GM18505 (cell line): ENCODE data around the gene HDAC4.

Source experiments
- ATAC-seq: cut with Tn5 transposase; IDR thresholded peaks from one replicate; pipeline ENCODE4 v1.9.1; 2021; ENCODE audit not compliant: unreplicated experiment
- POLR2A ChIP-seq: IDR thresholded peaks from 4 replicates; pipeline ENCODE4 v1.6.1; 2011; ENCODE audit warnings: borderline replicate concordance; ENCODE audit not compliant: insufficient read depth, insufficient read length; ENCODE audit errors: extremely low read depth

Gene HDAC4

DNA sequence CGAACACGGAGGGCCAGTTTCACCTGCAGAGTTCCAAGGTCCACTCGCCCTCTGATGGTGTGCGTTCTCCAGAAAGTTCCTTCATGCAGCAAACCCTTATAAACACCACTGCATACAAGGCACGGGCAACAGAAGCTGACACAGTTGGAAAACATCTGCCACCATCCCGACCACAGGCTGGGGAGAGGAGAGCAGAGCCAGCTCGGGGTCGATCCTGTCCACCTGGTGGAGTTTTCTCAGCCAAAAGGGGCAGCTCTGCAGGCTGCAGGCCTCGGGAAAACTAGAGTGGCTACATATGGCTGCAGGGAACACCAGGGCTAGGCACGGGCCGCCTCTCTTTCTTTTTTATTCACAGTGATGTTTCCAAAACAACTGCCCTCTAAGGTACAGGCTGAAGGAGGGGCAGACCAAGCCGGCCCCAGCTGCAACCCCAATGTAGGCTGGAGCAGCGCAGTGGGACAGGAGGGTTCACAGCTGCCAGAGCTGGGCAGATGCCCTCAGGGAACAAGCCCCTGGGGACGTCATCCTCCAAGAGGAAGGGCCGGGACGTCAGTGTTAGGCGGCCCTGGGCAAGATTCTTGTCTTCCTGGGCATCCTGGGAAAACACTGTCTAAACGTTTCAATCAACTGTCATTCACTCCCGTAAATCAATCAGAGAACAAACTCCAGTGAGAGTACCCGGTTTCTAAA, 278.3 kb downstream of the HDAC4 start:
- TF ChIP-seq POLR2A = no peak
- no peak for ATAC-seq

DNA sequence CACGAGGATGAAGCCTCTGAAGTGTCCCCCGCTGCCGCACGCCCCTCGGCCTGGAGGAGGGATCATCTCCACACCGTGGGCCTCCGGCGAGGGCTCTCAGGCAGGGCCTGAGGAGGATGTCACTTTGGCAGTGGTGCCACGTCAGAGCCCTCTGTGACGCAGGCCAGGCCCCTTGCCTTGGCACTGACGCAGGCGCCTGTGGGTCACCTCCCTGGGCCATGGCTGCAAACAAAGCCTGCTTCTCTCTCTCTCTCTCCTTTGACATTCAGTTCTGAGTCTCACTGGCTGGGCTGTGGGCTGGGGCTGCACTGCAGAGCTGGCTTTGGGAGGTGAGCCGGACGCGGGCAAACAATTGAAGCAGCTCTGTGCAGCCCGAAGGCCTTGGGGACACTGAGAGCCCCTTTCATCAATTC, 279.2 kb downstream of the HDAC4 start:
- ATAC-seq = no peak

DNA sequence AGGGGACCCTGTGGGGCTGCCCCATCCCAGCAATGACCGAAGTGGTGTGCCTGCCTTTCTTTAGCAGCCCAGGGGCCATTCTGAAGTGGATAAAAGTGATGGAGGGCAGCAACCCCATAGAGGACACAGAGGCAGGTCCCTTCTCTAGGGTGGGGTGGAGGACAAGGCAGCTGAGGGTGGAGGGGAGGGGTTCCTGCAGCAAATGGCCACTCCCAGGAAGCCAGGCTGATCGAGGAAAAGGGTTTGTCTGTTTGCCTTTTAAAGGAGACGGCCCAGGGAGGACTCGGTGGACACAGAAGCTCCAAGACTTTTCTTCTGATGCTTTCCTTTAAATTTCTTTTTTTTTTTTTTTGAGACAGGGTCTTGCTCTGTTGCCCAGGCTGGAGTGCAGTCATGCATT, 280.2 kb downstream of the HDAC4 start:
- TF ChIP-seq POLR2A = no peak
- ATAC-seq = no peak

More for the DNA sequence above, 279.2 kb downstream of the HDAC4 start:
- TF ChIP-seq POLR2A = no peak

DNA sequence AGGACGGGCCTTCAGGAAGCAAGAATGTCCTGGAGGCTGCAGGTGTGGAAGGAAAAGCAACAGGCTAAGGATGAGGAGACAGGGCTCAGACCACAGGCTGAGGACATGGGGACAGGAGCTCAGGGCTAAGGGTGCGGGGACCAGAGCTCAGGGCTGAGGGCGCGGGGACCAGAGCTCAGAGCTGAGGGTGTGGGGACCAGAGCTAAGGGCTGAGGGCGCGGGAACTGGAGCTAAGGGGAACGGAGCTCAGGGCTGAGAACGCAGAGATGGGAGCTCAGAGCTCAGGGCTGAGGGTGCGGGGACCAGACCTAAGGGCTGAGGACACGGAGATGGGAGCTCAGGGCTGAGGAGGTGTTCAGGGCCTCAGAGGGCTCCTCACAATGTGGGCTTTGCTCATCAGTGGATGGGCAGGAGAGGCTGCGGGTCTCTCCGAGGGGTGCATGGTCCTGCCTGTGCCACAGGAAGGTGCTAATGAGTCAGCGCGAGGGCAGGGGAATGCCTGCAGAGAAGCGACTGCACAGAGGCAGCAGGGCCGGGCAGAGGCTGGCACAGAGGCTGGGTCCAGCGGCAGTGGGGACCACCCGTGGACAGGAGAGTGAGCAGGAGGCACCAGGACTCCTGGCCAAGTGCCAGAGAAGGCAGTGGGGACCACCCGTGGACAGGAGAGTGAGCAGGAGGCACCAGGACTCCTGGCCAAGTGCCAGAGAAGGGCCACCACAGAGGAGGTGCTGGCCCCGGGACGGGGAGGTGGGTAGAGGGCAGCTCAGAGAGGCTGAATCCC, 281.3 kb downstream of the HDAC4 start:
- TF ChIP-seq POLR2A = no peak
- no peak for ATAC-seq

DNA sequence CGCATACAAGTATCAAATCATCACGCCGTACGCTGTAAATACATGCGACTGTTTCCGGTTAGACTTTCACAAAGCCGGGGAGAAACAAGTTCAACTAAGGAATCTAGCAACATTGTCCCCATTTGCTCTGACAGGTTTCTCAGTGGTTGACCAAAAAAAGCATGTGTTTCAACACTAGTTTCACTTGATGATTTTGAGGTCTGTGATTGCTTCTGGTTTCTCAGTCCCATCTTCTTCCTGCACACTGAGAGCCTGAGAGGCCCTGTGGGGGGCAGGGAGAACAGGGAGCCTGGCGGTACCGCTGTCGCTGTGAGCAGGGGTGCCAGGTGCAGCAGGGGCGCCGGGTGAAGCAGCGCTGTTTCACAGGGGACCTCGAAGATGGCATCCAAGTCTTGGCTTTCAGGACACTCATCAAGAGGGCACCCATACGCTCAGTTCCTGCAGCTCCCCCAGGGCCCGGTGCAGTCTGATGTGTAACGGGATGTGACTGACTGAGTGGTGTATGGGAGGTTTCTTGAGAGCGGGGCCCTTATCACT, 282.1 kb downstream of the HDAC4 start:
- no peak for ATAC-seq
- TF ChIP-seq POLR2A = no peak

DNA sequence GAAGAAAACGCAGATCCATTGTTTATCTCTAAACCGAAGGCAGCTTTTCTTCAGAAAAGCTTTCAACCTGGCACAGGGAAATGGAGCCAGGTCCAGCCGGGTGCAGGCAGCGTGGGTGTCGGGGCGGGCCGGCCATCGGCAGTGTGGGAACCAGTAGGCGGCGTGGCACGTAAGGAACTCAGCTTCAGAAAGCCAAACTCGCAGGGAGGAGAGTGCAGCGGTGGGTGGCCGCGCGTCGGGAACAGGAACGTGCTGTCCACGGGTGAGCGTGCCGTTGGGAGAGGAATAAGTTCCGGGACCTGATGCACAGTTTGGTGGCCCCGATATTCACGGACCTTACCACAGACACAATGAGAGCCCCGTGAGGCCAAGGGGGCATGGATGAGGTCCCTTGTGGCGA, 282.6 kb downstream of the HDAC4 start:
- no peak for TF ChIP-seq POLR2A
- ATAC-seq = no peak

DNA sequence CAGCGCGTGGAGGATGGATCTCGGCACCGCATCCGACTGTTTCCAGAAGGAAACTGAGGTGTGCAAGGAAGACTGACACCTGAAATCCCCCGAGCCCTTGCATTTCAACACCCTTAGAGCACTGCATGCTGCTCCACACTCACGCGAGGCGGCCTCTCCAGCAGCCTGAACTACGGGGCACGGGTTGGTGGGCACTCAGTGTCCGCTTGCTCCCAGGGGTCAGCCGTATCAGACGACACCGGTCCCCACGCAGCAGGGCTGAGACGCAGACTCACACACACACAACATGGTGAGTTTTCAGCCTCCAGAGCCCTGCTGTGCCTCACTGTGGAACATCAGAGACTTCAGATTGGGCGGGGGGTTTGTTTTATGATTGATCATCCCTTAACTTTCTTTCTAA, 283.0 kb downstream of the HDAC4 start:
- ATAC-seq = no peak
- no peak for TF ChIP-seq POLR2A

DNA sequence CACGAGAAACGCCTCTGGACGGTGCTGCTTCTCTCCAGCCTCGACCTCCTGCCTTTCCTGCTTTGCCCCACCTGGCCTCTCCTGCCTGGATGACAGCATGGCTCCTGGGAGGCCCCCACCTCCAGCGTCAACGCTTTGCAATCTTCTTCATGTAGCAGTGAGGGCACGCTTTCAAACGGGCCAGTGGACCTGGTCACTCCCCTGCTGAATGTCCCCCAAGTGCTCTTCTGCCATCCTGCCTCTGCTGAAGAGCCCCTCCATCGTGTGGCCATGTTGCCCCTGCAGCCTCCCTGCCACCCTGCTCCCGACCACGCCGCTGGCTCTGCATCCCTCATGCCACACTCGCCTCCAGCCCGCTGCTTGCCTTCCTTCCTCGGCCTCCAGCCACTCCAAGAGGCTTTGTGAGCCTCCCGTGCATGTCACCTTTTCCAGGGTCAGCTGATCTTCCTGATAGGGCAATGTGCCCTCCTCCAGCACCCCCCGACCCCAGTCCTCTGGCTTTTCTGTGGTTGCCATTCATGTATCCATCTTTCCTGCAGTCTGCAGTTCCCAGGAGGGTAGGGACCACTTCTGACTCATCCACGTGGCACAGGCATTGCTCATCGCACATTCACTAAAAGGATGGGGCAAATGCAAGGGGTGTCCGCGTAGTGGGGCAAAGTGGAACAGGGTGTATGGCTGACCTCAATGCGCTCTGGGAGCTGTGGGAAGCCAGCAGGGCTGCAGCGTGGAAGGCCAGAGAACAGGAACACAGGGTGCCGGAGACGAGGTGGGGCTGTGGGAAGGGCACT, 284.2 kb downstream of the HDAC4 start:
- ATAC-seq = no peak
- TF ChIP-seq POLR2A = no peak

DNA sequence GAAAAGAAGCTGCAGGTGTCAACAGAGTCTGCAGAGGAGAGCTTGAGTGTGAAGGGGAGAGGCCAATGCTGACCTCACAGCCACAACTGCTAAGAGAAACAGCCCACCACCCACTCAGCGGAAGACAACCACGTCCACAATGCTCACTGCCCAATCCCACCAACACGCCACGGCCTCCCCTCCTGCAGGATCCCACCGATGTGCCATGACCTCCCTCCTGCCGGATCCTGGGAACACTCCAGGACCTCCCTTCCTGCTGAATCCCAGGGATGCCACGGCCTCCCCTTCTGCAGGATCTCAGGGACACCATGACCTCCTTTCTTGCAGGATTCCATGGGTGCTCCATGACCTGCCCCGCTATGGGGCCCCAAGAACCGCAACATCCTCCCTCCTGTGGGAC, 285.2 kb downstream of the HDAC4 start:
- no peak for TF ChIP-seq POLR2A
- no peak for ATAC-seq

DNA sequence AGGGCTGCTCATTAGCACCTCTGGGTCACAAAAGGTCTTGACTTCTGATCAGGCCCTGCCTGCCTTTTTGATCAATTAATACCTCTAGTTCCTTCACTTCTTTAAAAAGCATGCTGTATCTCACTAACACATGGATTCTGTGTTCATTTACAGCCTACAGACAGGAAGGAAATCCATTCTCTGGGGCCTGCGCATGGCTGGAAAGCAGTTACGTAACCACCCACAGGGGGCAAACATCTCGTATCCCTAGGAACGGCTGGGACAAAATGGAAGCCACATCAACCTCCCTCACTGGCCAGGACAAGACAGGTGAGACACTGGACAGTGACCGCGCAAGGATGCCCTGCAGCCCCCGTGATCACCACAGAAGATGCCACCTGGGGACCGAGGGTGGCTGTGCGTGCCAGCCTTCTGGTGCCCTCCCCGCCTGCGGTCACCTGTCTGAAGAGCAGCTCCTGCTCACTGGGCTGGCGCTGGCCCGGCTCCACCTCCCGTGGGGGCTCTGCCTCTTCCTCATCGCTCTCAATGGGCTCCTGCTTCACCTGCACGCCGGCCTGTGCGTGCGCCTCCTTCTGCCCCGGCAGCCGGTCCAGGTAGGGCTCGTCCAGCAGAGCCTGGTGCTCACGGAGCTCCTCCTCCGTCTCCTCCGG, 286.1 kb downstream of the HDAC4 start:
- no peak for TF ChIP-seq POLR2A
- no peak for ATAC-seq

DNA sequence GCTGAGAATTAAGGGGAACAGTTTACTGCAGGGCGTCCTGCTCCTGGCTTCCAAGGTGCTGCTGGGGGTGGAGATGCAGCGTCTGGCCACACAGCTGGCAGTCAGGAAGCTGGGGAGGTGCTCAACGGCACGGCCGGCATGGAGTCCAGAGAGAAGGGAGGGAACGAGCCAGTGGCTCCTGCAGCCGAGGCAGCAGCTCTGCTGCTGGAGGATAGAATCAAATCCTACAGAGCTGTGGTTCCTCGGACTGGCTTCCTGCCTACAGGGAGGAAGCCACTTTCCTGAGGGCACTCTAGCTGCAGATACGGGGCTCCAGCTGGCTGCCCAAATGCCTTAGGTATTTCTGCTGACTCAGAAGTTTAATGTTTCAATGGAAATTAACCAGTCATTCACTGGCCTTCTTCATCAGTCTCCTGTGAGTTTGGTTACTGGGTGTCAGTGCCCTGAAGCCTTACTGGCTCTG, 286.7 kb downstream of the HDAC4 start:
- TF ChIP-seq POLR2A = no peak

DNA sequence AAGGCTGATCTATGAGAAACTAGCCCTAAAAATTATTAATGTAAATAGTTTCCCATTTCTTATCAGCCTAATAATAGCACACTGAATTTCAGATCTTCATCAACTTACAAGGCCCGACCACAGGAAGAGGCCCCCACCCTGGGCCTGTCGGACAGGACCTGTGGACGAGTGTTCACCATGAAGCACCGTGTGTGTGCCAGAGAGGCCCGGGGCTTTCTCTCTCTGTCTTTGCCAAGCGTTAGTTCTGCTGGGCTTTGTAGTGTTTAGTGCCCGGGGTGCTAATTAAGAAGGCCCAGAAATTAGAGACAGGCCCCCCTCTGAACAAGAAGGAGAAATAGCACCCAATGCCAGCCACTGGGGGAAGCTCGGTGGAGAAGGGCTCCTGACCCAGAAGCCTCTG, 287.2 kb downstream of the HDAC4 start:
- ATAC-seq = no peak
- no peak for TF ChIP-seq POLR2A

More for the DNA sequence above, 286.7 kb downstream of the HDAC4 start:
- no peak for ATAC-seq

DNA sequence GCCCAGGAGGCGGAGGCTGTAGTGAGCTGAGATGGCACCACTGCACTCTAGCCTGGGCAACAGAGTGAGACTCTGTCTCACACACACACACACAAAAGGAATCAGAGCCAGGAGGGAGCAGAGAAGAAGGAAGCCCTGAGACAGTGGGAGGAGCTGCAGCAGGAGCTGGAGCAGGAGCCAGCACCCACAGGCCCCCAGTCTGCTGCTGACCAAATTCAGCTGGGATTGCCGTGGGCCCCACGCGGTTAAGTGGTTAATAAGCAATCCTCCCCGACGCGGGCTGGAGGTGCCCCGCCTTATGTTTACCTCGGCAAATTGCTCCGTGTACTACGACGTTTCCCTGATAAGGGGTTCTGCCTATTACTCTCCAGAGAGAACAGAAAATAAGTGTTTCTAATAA, 287.6 kb downstream of the HDAC4 start:
- no peak for TF ChIP-seq POLR2A

More for the DNA sequence above, 287.6 kb downstream of the HDAC4 start:
- ATAC-seq = no peak
